H1 (cell line): Measurements from ENCODE around the gene MADD. TPM values are rescaled to one million over a fixed set of nuclear protein-coding genes. Genes with fewer than 3 reads are reported as not detected.

Source experiments
- CTCF ChIA-PET: fragments of 300-600 bp; sonication (Branson Sonifier 250); formaldehyde crosslinking; loops from one replicate; lab custom pipeline; 2021; ENCODE audit not compliant: partially characterized antibody; lab: Charles Lee
- POLR2A ChIA-PET: fragments of 300-600 bp; sonication (Branson Sonifier 250); formaldehyde crosslinking; loops from one replicate; lab custom pipeline; 2021; ENCODE audit warnings: inconsistent platforms; ENCODE audit not compliant: partially characterized antibody; lab: Charles Lee
- DNase-seq, 2 experiments: peaks; one replicate each; pipeline versions ENCODE4 v3.0.0 to v3.0.0-alpha.2; 2010 to 2022; ENCODE audit warnings: low spot score in 2 of 2, low read depth in 1 of 2, mixed read lengths in 1 of 2
- FAIRE-seq: peaks from 2 replicates; lab custom pipeline; 2011; peaks lifted over from hg19 to GRCh38; lab: Jason Lieb, UNC
- H2AFZ ChIP-seq: 2 replicates; pipeline ENCODE4 v1.8.1; 2012; ENCODE audit warnings: low read length, inconsistent platforms
- H2AK5ac ChIP-seq: 2 replicates; pipeline ENCODE4 v1.6.1; 2013; ENCODE audit warnings: low read depth, low read length
- H2BK120ac ChIP-seq: replicated peaks from 2 replicates; pipeline ENCODE3; 2013; ENCODE audit warnings: low read depth, low read length, inconsistent platforms
- H2BK12ac ChIP-seq: 2 replicates; pipeline ENCODE4 v1.6.1; 2013; ENCODE audit warnings: low read depth, low read length
- H2BK15ac ChIP-seq: 2 replicates; pipeline ENCODE4 v1.6.1; 2013; ENCODE audit warnings: low read length
- H2BK20ac ChIP-seq: 2 replicates; pipeline ENCODE4 v1.6.1; 2013; ENCODE audit warnings: low read length
- H2BK5ac ChIP-seq: 2 replicates; pipeline ENCODE4 v1.6.1; 2013; ENCODE audit warnings: low read depth, low read length
- H3K14ac ChIP-seq: 2 replicates; pipeline ENCODE4 v1.6.1; 2013; ENCODE audit warnings: inconsistent platforms; ENCODE audit not compliant: insufficient read length
- H3K18ac ChIP-seq: 2 replicates; pipeline ENCODE4 v1.6.1; 2013; ENCODE audit warnings: low read length; ENCODE audit errors: extremely low read depth
- H3K23ac ChIP-seq: 2 replicates; pipeline ENCODE4 v1.6.1; 2013; ENCODE audit warnings: inconsistent platforms; ENCODE audit not compliant: insufficient read length
- H3K23me2 ChIP-seq: 2 replicates; pipeline ENCODE4 v1.6.1; 2013; ENCODE audit warnings: low read depth, low read length
- H3K27ac ChIP-seq: 2 replicates; pipeline ENCODE4 v1.6.1; 2011; ENCODE audit warnings: low read depth, low read length, inconsistent platforms
- H3K27me3 ChIP-seq, 4 experiments: replicated peaks in 1 of 4; 1 replicate in 1 of 4; 2 replicates in 3 of 4; pipeline versions ENCODE4 v1.6.1 to v1.8.1; 2011 to 2013; ENCODE audit warnings: low read length in 3 of 4, mild to moderate bottlenecking in 3 of 4, inconsistent platforms in 2 of 4, mixed read lengths in 2 of 4, moderate library complexity in 1 of 4; ENCODE audit not compliant: control insufficient read depth in 3 of 4, insufficient read depth in 3 of 4; ENCODE audit errors: extremely low read depth in 1 of 4
- H3K36me3 ChIP-seq, 4 experiments: 2 replicates each; pipeline versions ENCODE4 v1.6.1 to v1.8.1; 2011 to 2013; ENCODE audit warnings: mild to moderate bottlenecking in 4 of 4, low read length in 3 of 4, moderate library complexity in 2 of 4, control low read depth in 1 of 4, inconsistent platforms in 1 of 4; ENCODE audit not compliant: insufficient read depth in 4 of 4, control insufficient read depth in 2 of 4
- H3K4ac ChIP-seq: replicated peaks from 2 replicates; pipeline ENCODE3; 2013; ENCODE audit warnings: low read length, low read depth, mixed read lengths, inconsistent platforms; ENCODE audit not compliant: insufficient read length
- H3K4me1 ChIP-seq, 4 experiments: replicated peaks in 1 of 4; 1 replicate in 1 of 4; 2 replicates in 3 of 4; pipeline versions ENCODE4 v1.6.1 to v1.8.1; 2011 to 2013; ENCODE audit warnings: low read length in 3 of 4, inconsistent platforms in 2 of 4, mixed read lengths in 1 of 4; ENCODE audit not compliant: insufficient read depth in 4 of 4, control insufficient read depth in 3 of 4
- H3K4me2 ChIP-seq, 2 experiments: 2 replicates each; pipeline versions ENCODE4 v1.6.1 to v1.8.1; 2011 to 2013; ENCODE audit warnings: low read depth in 2 of 2, low read length in 2 of 2, control low read depth in 1 of 2, inconsistent platforms in 1 of 2, mild to moderate bottlenecking in 1 of 2; ENCODE audit not compliant: insufficient read depth in 1 of 2
- H3K4me3 ChIP-seq, 4 experiments: fragments of 200-600, 300-600 bp in 1 of 4; sonication (generic), shearing (Covaris generic), sonication (Bioruptor Twin) in 1 of 4; 2 replicates each; pipeline versions ENCODE4 v1.5.1 to v1.8.1; 2011 to 2016; ENCODE audit warnings: low read length in 4 of 4, low read depth in 3 of 4, control low read depth in 2 of 4, inconsistent platforms in 2 of 4, mild to moderate bottlenecking in 2 of 4, mixed read lengths in 1 of 4, moderate library complexity in 1 of 4; ENCODE audit not compliant: insufficient read depth in 2 of 4; ENCODE audit errors: extremely low read depth in 1 of 4
- H3K56ac ChIP-seq: replicated peaks from 2 replicates; pipeline ENCODE3; 2013; ENCODE audit warnings: low read depth, mild to moderate bottlenecking, mixed read lengths, low read length, inconsistent platforms; ENCODE audit not compliant: insufficient read length
- H3K79me1 ChIP-seq: 2 replicates; pipeline ENCODE4 v1.6.1; 2013; ENCODE audit warnings: low read depth, low read length, control low read depth
- H3K79me2 ChIP-seq, 2 experiments: 2 replicates each; pipeline versions ENCODE4 v1.6.1 to v1.8.1; 2012 to 2013; ENCODE audit warnings: low read length in 2 of 2, mild to moderate bottlenecking in 2 of 2, inconsistent platforms in 1 of 2; ENCODE audit not compliant: insufficient read depth in 2 of 2, control insufficient read depth in 1 of 2
- H3K9ac ChIP-seq, 4 experiments: replicated peaks in 1 of 4; 1 replicate in 1 of 4; 2 replicates in 3 of 4; pipeline versions ENCODE4 v1.6.1 to v1.8.1; 2011 to 2013; ENCODE audit warnings: low read depth in 3 of 4, low read length in 3 of 4, control low read depth in 2 of 4, mild to moderate bottlenecking in 2 of 4, moderate library complexity in 2 of 4, inconsistent platforms in 1 of 4; ENCODE audit errors: extremely low read depth in 1 of 4
- H3K9me3 ChIP-seq, 2 experiments: 2 replicates each; pipeline versions ENCODE4 v1.6.1 to v1.8.1; 2012 to 2013; ENCODE audit warnings: mild to moderate bottlenecking in 2 of 2, moderate library complexity in 2 of 2, control low read depth in 1 of 2, inconsistent platforms in 1 of 2, low read depth in 1 of 2, low read length in 1 of 2, mixed read lengths in 1 of 2; ENCODE audit not compliant: insufficient read depth in 2 of 2
- H4K20me1 ChIP-seq, 2 experiments: replicated peaks in 1 of 2; 2 replicates each; pipeline versions ENCODE3 to v1.8.1; 2011 to 2013; ENCODE audit warnings: inconsistent platforms in 2 of 2, low read length in 2 of 2, mild to moderate bottlenecking in 1 of 2; ENCODE audit not compliant: insufficient read depth in 2 of 2, control insufficient read depth in 1 of 2
- H4K5ac ChIP-seq: 2 replicates; pipeline ENCODE4 v1.6.1; 2013; ENCODE audit warnings: low read length, low read depth, mixed read lengths, inconsistent platforms; ENCODE audit not compliant: insufficient read length
- H4K8ac ChIP-seq: 2 replicates; pipeline ENCODE4 v1.8.0; 2013; ENCODE audit warnings: mild to moderate bottlenecking, moderate library complexity, low read length, inconsistent platforms; ENCODE audit not compliant: insufficient read depth; ENCODE audit errors: extremely low read depth
- H4K91ac ChIP-seq: replicated peaks from 2 replicates; pipeline ENCODE3; 2013; ENCODE audit warnings: low read length, mixed read lengths, inconsistent platforms; ENCODE audit not compliant: insufficient read length
- ASH2L ChIP-seq: fragments of 200-600, 300-600 bp; sonication (generic); IDR thresholded peaks from one replicate; pipeline ENCODE4 v1.7.1; 2017; ENCODE audit warnings: low read length
- BACH1 ChIP-seq: IDR thresholded peaks from 2 replicates; pipeline ENCODE4 v1.6.1; 2012; ENCODE audit warnings: low read length, improper control_type of control experiment
- BRCA1 ChIP-seq: IDR thresholded peaks from 2 replicates; pipeline ENCODE4 v1.6.1; 2012; ENCODE audit warnings: low read depth, low read length, improper control_type of control experiment
- EZH2 ChIP-seq: fragments of 200-600 bp; sonication (generic); IDR thresholded peaks from 2 replicates; pipeline ENCODE4 v1.7.1; 2012; ENCODE audit warnings: low read depth, mild to moderate bottlenecking, moderate library complexity, low read length, inconsistent platforms; ENCODE audit not compliant: severe bottlenecking
- FOSL1 ChIP-seq: IDR thresholded peaks from 2 replicates; pipeline ENCODE4 v1.6.1; 2011; ENCODE audit warnings: mild to moderate bottlenecking, low read depth, low read length, moderate library complexity; ENCODE audit not compliant: insufficient read depth
- KDM4A ChIP-seq: IDR thresholded peaks from one replicate; pipeline ENCODE4 v1.7.1; 2012; ENCODE audit warnings: low read depth, mild to moderate bottlenecking, moderate library complexity, low read length, inconsistent platforms; ENCODE audit not compliant: severe bottlenecking
- PHF8 ChIP-seq: fragments of 200-600 bp; sonication (generic); conservative IDR thresholded peaks from 2 replicates; pipeline ENCODE4 v1.7.1; 2012; ENCODE audit warnings: low read depth, mild to moderate bottlenecking, inconsistent platforms, low read length, moderate library complexity
- RXRA ChIP-seq: IDR thresholded peaks from 2 replicates; pipeline ENCODE4 v1.6.1; 2011; ENCODE audit warnings: low read depth, mild to moderate bottlenecking, low read length, moderate library complexity; ENCODE audit not compliant: insufficient read depth
- SAP30 ChIP-seq: fragments of 300-600 bp; sonication (generic); IDR thresholded peaks from 2 replicates; pipeline ENCODE4 v1.7.1; 2012; ENCODE audit warnings: low read length, moderate library complexity, mild to moderate bottlenecking, inconsistent platforms; ENCODE audit not compliant: insufficient read depth, insufficient replicate concordance
- SP1 ChIP-seq: IDR thresholded peaks from 2 replicates; pipeline ENCODE4 v1.6.1; 2011; ENCODE audit warnings: low read depth, low read length
- SUZ12 ChIP-seq: fragments of 200-600 bp; sonication (generic); IDR thresholded peaks from 2 replicates; pipeline ENCODE4 v1.6.1; 2012; ENCODE audit warnings: mild to moderate bottlenecking, inconsistent platforms, low read length, moderate library complexity, mixed read lengths
- WGBS, 2 experiments: shearing (Covaris generic) in 1 of 2; methylation state at CpG; one replicate each; pipeline versions ENCODE4 v1.1.6 to v1.1.7; 2013 to 2015; ENCODE audit warnings: low lambda C conversion rate in 2 of 2, mixed read lengths in 2 of 2, inconsistent platforms in 1 of 2, low coverage in 1 of 2, missing lambda C conversion rate in 1 of 2; ENCODE audit not compliant: insufficient replicate concordance in 2 of 2, insufficient coverage in 1 of 2, insufficient read length in 1 of 2; ENCODE audit errors: extremely low coverage in 1 of 2, missing lambda C conversion rate in 1 of 2; 5-methylcytosine and 5-hydroxymethylcytosine counted together
- polyA plus RNA-seq, 7 experiments: library from polyadenylated mRNA; depleted of rRNA in 3 of 7; stranded (reverse) in 5 of 7; unstranded in 2 of 7; fragments of >200 nt in 5 of 7; fragments of 200-250 nt in 2 of 7; gene quantifications; 1 replicate in 5 of 7; 2 replicates in 1 of 7; 4 replicates in 1 of 7; pipeline versions ENCODE4 v1.2.1 to v1.2.3, GENCODE V29; 2011 to 2013; ENCODE audit warnings: missing spikeins in 2 of 7, mixed read lengths in 2 of 7
- total RNA-seq: library from RNA; stranded (reverse); fragmentation: NEBNext Ultra II Directional; extraction: Animal tissue kit (Norgen Biotek cat#: 25700); gene quantifications from 2 replicates; pipeline ENCODE4 v1.2.1, GENCODE V29; 2021
- TF ChIP-seq, protein P1 (sequence below): IDR thresholded peaks from 2 replicates; pipeline ENCODE4 v1.6.1; 2011; ENCODE audit warnings: low read depth, mild to moderate bottlenecking, low read length; ENCODE audit not compliant: insufficient read depth

MADD gene
- total and polyA plus RNA-seq, 2 of the 8 experiments (the other 6 are each of a cell fraction or from before 2014, with no cell fraction given): 32.5 to 45.4 TPM

DNA sequence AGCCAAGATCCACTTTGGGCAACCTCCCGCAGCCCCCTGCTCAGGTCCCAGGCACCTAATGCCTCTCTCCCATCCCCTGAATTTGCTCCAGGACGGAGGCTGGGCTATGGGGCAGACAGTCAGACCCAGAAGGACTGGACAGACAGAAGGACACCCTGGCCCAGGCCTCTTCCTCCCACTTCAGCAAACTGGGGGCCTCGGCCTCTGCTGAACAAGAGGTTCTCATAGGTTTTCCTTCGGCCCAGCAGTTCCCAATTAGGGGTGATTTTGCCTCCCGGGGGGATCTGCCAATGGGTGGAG lies 104.7 kb downstream of the MADD start:
- Histone ChIP-seq H3K4me3 (no peak overlapping the region), H2AK5ac (no peak overlapping the region), H4K20me1 (no peaks in the 10 kb centered on the region), H3K4me1 (peaks cover 0 to 5% (median 2%) of the 10 kb centered on the region in 4 experiments; a peak in 5 of 7 replicates), H2AFZ (no peak overlapping the region; the same call in 1 of the 2 replicates), H3K4ac (no peak overlapping the region), H2BK5ac (no peak overlapping the region), H3K79me2 (no peaks in the 10 kb centered on the region), H4K5ac (no peak overlapping the region), H4K8ac (peak overlapping the region; percentile 84; the same call in 1 of the 2 replicates), H3K9ac (no peak overlapping the region), H3K27ac (no peak overlapping the region), H3K36me3 (no peaks in the 10 kb centered on the region), H3K9me3 (no peaks in the 10 kb centered on the region), H3K14ac (no peak overlapping the region), H2BK15ac (no peak overlapping the region), H2BK20ac (no peak overlapping the region), H2BK12ac (no peak overlapping the region), H3K23ac (no peak overlapping the region), H3K23me2 (peaks cover 4% of the 10 kb centered on the region; the same call in 1 of the 2 replicates), H3K56ac (no peak overlapping the region), H3K4me2 (no peak overlapping the region)
- DNase-seq (no peak), FAIRE-seq (no peak)
- CTCF ChIA-PET: interaction anchor here (0.6 to 4.7 kb wide), 27 partner anchors 8 to 586 kb away, joined by 3 to 78 read pairs (median 5); partner anchors contain the start of genes MYBPC3, RAPSN and SLC39A13
- 84% methylated on average over 5 of the region's 5 CpGs; no CpG with 5 or more reads in 1 of the 2 experiments for WGBS, 2 experiments
- POLR2A ChIA-PET: interaction anchor here (0.8 to 1.6 kb wide), 2 partner anchors 38 to 44 kb away, joined by 3 to 4 read pairs; no protein-coding TSS in a partner anchor
- no peak for TF ChIP-seq RXRA
- no peak for TF ChIP-seq SP1
- TF ChIP-seq FOSL1: no peak
- no peak for TF ChIP-seq SUZ12
- TF ChIP-seq, protein P1, sequence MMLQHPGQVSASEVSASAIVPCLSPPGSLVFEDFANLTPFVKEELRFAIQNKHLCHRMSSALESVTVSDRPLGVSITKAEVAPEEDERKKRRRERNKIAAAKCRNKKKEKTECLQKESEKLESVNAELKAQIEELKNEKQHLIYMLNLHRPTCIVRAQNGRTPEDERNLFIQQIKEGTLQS: no peak
- no peak for TF ChIP-seq SAP30
- no peak for TF ChIP-seq BRCA1
- TF ChIP-seq ASH2L: no peak
- TF ChIP-seq PHF8: no peak
- no peak for TF ChIP-seq KDM4A
- TF ChIP-seq EZH2: no peak
- TF ChIP-seq BACH1: no peak
- TF ChIP-seq, all 59 proteins: peak for 0
- no peaks in the 10 kb centered on the region for H3K27me3 ChIP-seq
- no peak overlapping the region for H3K18ac ChIP-seq
- H4K91ac ChIP-seq: no peak overlapping the region
- H2BK120ac ChIP-seq: no peak overlapping the region
- no peaks in the 10 kb centered on the region for H3K79me1 ChIP-seq
